NCI-H774 (cell line): ENCODE data around the gene CEP250.
A peak's percentile ranks its signal among the peaks of the same experiment; 100 is the strongest.
"Not testable (repeated sequence)": the region's sequence is repeated elsewhere in the genome, so short reads cannot be mapped to it uniquely, and the experiment has no call there.

Experiments
- DNase-seq: peaks from one replicate; lab custom pipeline; 2025; lab: John Stamatoyannopoulos, UW

The CEP250 gene

GRCh38 chr20:35457539-35457938 is 2.1 kb downstream of the CEP250 start:
- not testable (repeated sequence) for DNase-seq

- DNase-seq = no peak
These were observed 3.0 kb downstream of the CEP250 start for GRCh38 chr20:35458388-35458787.

GRCh38 chr20:35461620-35462019 is 6.2 kb downstream of the CEP250 start:
- DNase-seq = no peak

GRCh38 chr20:35462351-35462750 is 7.0 kb downstream of the CEP250 start:
- DNase-seq = peak; percentile 52

- DNase-seq = peak; percentile 18
These were observed 8.3 kb downstream of the CEP250 start for GRCh38 chr20:35463455-35464300.

- no peak for DNase-seq
These were observed 10.6 kb downstream of the CEP250 start for GRCh38 chr20:35465976-35466375.

- no peak for DNase-seq
These were observed 11.5 kb downstream of the CEP250 start for GRCh38 chr20:35466856-35467255.

GRCh38 chr20:35467339-35468224 is 12.2 kb downstream of the CEP250 start:
- no peak for DNase-seq

GRCh38 chr20:35468671-35469334 is 13.4 kb downstream of the CEP250 start:
- no peak for DNase-seq

- no peak for DNase-seq
These were observed 16.8 kb downstream of the CEP250 start for GRCh38 chr20:35472209-35472608.

- no peak for DNase-seq
These were observed 18.3 kb downstream of the CEP250 start for GRCh38 chr20:35473684-35474083.

GRCh38 chr20:35474303-35474871 is 19.0 kb downstream of the CEP250 start:
- no peak for DNase-seq

GRCh38 chr20:35476288-35476687 is 20.9 kb downstream of the CEP250 start:
- DNase-seq = no peak

- no peak for DNase-seq
These were observed 23.5 kb downstream of the CEP250 start for GRCh38 chr20:35478804-35479472.

GRCh38 chr20:35479798-35480197 is 24.4 kb downstream of the CEP250 start:
- no peak for DNase-seq

- no peak for DNase-seq
These were observed 32.1 kb downstream of the CEP250 start for GRCh38 chr20:35487479-35487878.

GRCh38 chr20:35489717-35490116 is 34.3 kb downstream of the CEP250 start:
- no peak for DNase-seq

- no peak for DNase-seq
These were observed 35.4 kb downstream of the CEP250 start for GRCh38 chr20:35490736-35491181.

- DNase-seq = no peak
These were observed 36.4 kb downstream of the CEP250 start for GRCh38 chr20:35491823-35492222.

GRCh38 chr20:35492352-35492751 is 37.0 kb downstream of the CEP250 start:
- no peak for DNase-seq

- DNase-seq = no peak
These were observed 41.1 kb downstream of the CEP250 start for GRCh38 chr20:35496481-35496880.
